Naive thymus-derived CD8-positive, alpha-beta T cell (primary cell): ENCODE measurements around the gene CD300LB. TPM values are rescaled to one million over a fixed set of nuclear protein-coding genes. Genes with fewer than 3 reads are reported as not detected.

Source experiments
- ATAC-seq, 2 donors: fragments of 150-1000 bp; cut with Tn5 transposase in 1 of 2; sonication (Bioruptor Pico), chemical (Tn5 transposase) in 1 of 2; 1 replicate in 1 of 2; 2 replicates in 1 of 2; pipeline ENCODE4 v1.10.0; 2021; ENCODE audit warnings: mild to moderate bottlenecking in 2 of 2, moderate library complexity in 2 of 2
- POLR2A ChIA-PET: fragments of 350-600 bp; sonication (Branson Sonifier 250); formaldehyde crosslinking; loops from one replicate; lab custom pipeline; 2021; ENCODE audit warnings: antibody characterized with exemption; lab: Charles Lee
- DNase-seq, 10 donors: peaks; one replicate each; pipeline versions ENCODE4 v3.0.0 to v3.0.0-alpha.2; 2020 to 2022
- H3K27ac Mint-ChIP-seq, 10 donors: one replicate each; pipeline ENCODE4 v1.8.0; 2020 to 2022; ENCODE audit warnings: mild to moderate bottlenecking in 10 of 10, mixed read lengths in 10 of 10, moderate library complexity in 4 of 10, inconsistent platforms in 1 of 10
- H3K27me3 Mint-ChIP-seq, 5 donors: one replicate each; pipeline ENCODE4 v1.8.0; 2021 to 2022; ENCODE audit warnings: mixed read lengths in 5 of 5
- H3K36me3 Mint-ChIP-seq, 3 donors: one replicate each; pipeline ENCODE4 v1.8.0; 2020 to 2022; ENCODE audit warnings: mixed read lengths in 3 of 3, mild to moderate bottlenecking in 2 of 3, inconsistent platforms in 1 of 3
- H3K4me1 Mint-ChIP-seq, 4 donors: one replicate each; pipeline ENCODE4 v1.8.0; 2021 to 2022; ENCODE audit warnings: mixed read lengths in 4 of 4
- H3K4me3 Mint-ChIP-seq, 10 donors: one replicate each; pipeline ENCODE4 v1.8.0; 2020 to 2022; ENCODE audit warnings: mild to moderate bottlenecking in 10 of 10, mixed read lengths in 10 of 10, moderate library complexity in 6 of 10, inconsistent platforms in 1 of 10
- H3K9me3 Mint-ChIP-seq, 9 donors: one replicate each; pipeline ENCODE4 v1.8.0; 2020 to 2022; ENCODE audit warnings: mixed read lengths in 9 of 9, mild to moderate bottlenecking in 3 of 9, inconsistent platforms in 1 of 9, moderate library complexity in 1 of 9
- polyA plus RNA-seq, 3 donors: library from polyadenylated mRNA; unstranded; fragments of 300-500 nt; fragmentation: Illumina TruSeq; gene quantifications; one replicate each; pipeline ENCODE4 v1.2.3, GENCODE V29; 2021
- total RNA-seq, 8 experiments: library from RNA in 2 of 8; stranded (reverse) in 2 of 8; gene quantifications; one replicate each; pipeline ENCODE4 v1.2.3 and lab custom pipeline; 2021 to 2026

Gene CD300LB
- total and polyA plus RNA-seq, 5 experiments from 2014 or later = 0.22 TPM; not detected in 4

GRCh38 chr17:74478420-74479100 lies 52.7 kb downstream of the CD300LB start:
- peak in 2 of 10 donors; percentile 29 to 40 for DNase-seq
- Mint-ChIP-seq H3K4me3 (peak overlapping the region; percentile 39 to 81 (median 62)), H3K36me3 (peaks cover 4 to 10% (median 5%) of the 10 kb centered on the region in 3 donors), H3K4me1 (peaks cover 41 to 73% (median 61%) of the 10 kb centered on the region in 4 donors), H3K9me3 (peaks cover 0 to 18% (median 3%) of the 10 kb centered on the region in 9 donors), H3K27ac (peak overlapping the region in 9 of 10 donors; percentile 54 to 93 (median 81)), H3K27me3 (no peaks in the 10 kb centered on the region)
- peak; percentile 79 for ATAC-seq
- POLR2A ChIA-PET = interaction anchor here (1.6 kb wide), 1 partner anchor 10 kb away, joined by 3 read pairs; no protein-coding TSS in a partner anchor

GRCh38 chr17:74477411-74477810 lies 53.9 kb downstream of the CD300LB start:
- peaks cover 0 to 18% (median 3%) of the 10 kb centered on the region in 9 donors for H3K9me3 Mint-ChIP-seq
- H3K36me3 Mint-ChIP-seq = peaks cover 4 to 10% (median 5%) of the 10 kb centered on the region in 3 donors
- H3K4me1 Mint-ChIP-seq = peaks cover 43 to 85% (median 71%) of the 10 kb centered on the region in 4 donors
- H3K27me3 Mint-ChIP-seq = no peaks in the 10 kb centered on the region
- no peak for DNase-seq
- POLR2A ChIA-PET = no interaction called here
- H3K4me3 Mint-ChIP-seq = no peak overlapping the region
- ATAC-seq = no peak
- H3K27ac Mint-ChIP-seq = peak overlapping the region in 6 of 10 donors; percentile 31 to 86 (median 52)

- Mint-ChIP-seq H3K9me3 (peaks cover 0 to 18% (median 3%) of the 10 kb centered on the region in 9 donors), H3K4me3 (peak overlapping the region in 2 of 10 donors; percentile 1 to 73), H3K4me1 (peaks cover 42 to 91% (median 67%) of the 10 kb centered on the region in 4 donors), H3K36me3 (peaks cover 4 to 10% (median 5%) of the 10 kb centered on the region in 3 donors), H3K27ac (peak overlapping the region in 4 of 10 donors; percentile 15 to 87 (median 53)), H3K27me3 (no peaks in the 10 kb centered on the region)
- POLR2A ChIA-PET = no interaction called here
- ATAC-seq = no peak
- no peak for DNase-seq
These were observed 56.1 kb downstream of the CD300LB start for GRCh38 chr17:74475189-74475588.

- H3K36me3 Mint-ChIP-seq = peaks cover 5 to 10% (median 6%) of the 10 kb centered on the region in 3 donors
- H3K27ac Mint-ChIP-seq = peak overlapping the region; percentile 54 to 95 (median 78)
- H3K4me3 Mint-ChIP-seq = peak overlapping the region; percentile 32 to 79 (median 72)
- peaks cover 0 to 18% (median 3%) of the 10 kb centered on the region in 9 donors for H3K9me3 Mint-ChIP-seq
- POLR2A ChIA-PET = interaction anchor here (0.6 kb wide), 2 partner anchors 18 to 304 kb away, joined by 5 read pairs; no protein-coding TSS in a partner anchor
- DNase-seq = peak in 7 of 10 donors; percentile 28 to 68 (median 44)
- no peaks in the 10 kb centered on the region for H3K27me3 Mint-ChIP-seq
- ATAC-seq = peak; percentile 64 to 70
- H3K4me1 Mint-ChIP-seq = peaks cover 40 to 90% (median 62%) of the 10 kb centered on the region in 4 donors
These were observed 57.1 kb downstream of the CD300LB start for GRCh38 chr17:74474043-74474792.

GRCh38 chr17:74473294-74473693 lies 58.0 kb downstream of the CD300LB start:
- H3K27ac Mint-ChIP-seq = peak overlapping the region in 7 of 10 donors; percentile 29 to 95 (median 87)
- H3K9me3 Mint-ChIP-seq = peaks cover 0 to 18% (median 3%) of the 10 kb centered on the region in 9 donors
- peaks cover 5 to 10% (median 6%) of the 10 kb centered on the region in 3 donors for H3K36me3 Mint-ChIP-seq
- peak in 1 of 10 donors; percentile 50 for DNase-seq
- H3K4me1 Mint-ChIP-seq = peaks cover 33 to 84% (median 53%) of the 10 kb centered on the region in 4 donors
- no peak for ATAC-seq
- peak overlapping the region in 8 of 10 donors; percentile 57 to 79 (median 72) for H3K4me3 Mint-ChIP-seq
- POLR2A ChIA-PET = no interaction called here
- H3K27me3 Mint-ChIP-seq = no peaks in the 10 kb centered on the region

GRCh38 chr17:74472890-74473289 lies 58.4 kb downstream of the CD300LB start:
- peaks cover 0 to 18% (median 3%) of the 10 kb centered on the region in 9 donors for H3K9me3 Mint-ChIP-seq
- peaks cover 30 to 81% (median 49%) of the 10 kb centered on the region in 4 donors for H3K4me1 Mint-ChIP-seq
- POLR2A ChIA-PET = no interaction called here
- ATAC-seq = no peak
- H3K27me3 Mint-ChIP-seq = no peaks in the 10 kb centered on the region
- no peak for DNase-seq
- H3K36me3 Mint-ChIP-seq = peaks cover 5 to 10% (median 6%) of the 10 kb centered on the region in 3 donors
- H3K4me3 Mint-ChIP-seq = peak overlapping the region in 5 of 10 donors; percentile 26 to 79 (median 73)
- peak overlapping the region in 5 of 10 donors; percentile 6 to 90 (median 87) for H3K27ac Mint-ChIP-seq

- peaks cover 5 to 6% (median 6%) of the 10 kb centered on the region in 3 donors for H3K36me3 Mint-ChIP-seq
- DNase-seq (peak in 1 of 10 donors; percentile 42), ATAC-seq (no peak)
- H3K9me3 Mint-ChIP-seq = peaks cover 0 to 15% (median 3%) of the 10 kb centered on the region in 9 donors
- H3K4me1 Mint-ChIP-seq = peaks cover 31 to 73% (median 52%) of the 10 kb centered on the region in 4 donors
- POLR2A ChIA-PET = interaction anchor here (0.6 to 1.5 kb wide), 2 partner anchors 9 to 63 kb away, joined by 3 read pairs; no protein-coding TSS in a partner anchor
- no peaks in the 10 kb centered on the region for H3K27me3 Mint-ChIP-seq
- peak overlapping the region in 7 of 10 donors; percentile 1 to 87 (median 39) for H3K27ac Mint-ChIP-seq
- H3K4me3 Mint-ChIP-seq = peak overlapping the region in 2 of 10 donors; percentile 69 to 71
These were observed 59.9 kb downstream of the CD300LB start for GRCh38 chr17:74471341-74471740.

Other genes with a start within 250 kb of the CD300LB start
- not detected for gene KIF19, start 205.2 kb downstream of the CD300LB start, total RNA-seq
- 1 to 10 TPM in 1 of 3 donors, not detected in 2; 1.1 TPM for gene KIF19, start 205.2 kb downstream of the CD300LB start, polyA plus RNA-seq
- gene BTBD17, start 169.6 kb downstream of the CD300LB start, total RNA-seq = not detected
- gene BTBD17, start 169.6 kb downstream of the CD300LB start, polyA plus RNA-seq = not detected
- gene GPR142, start 164.0 kb downstream of the CD300LB start, total RNA-seq = not detected
- gene GPR142, start 164.0 kb downstream of the CD300LB start, polyA plus RNA-seq = under 1 TPM in 1 of 3 donors, not detected in 2; 0.10 TPM
- not detected for gene GPRC5C, start 99.4 kb downstream of the CD300LB start, total RNA-seq
- under 1 TPM in 1 of 3 donors, not detected in 2; 0.09 TPM for gene GPRC5C, start 99.4 kb downstream of the CD300LB start, polyA plus RNA-seq
- gene CD300A, start 64.8 kb downstream of the CD300LB start, total RNA-seq = 1 to 10 TPM; 5.9 to 6.3 TPM
- gene CD300A, start 64.8 kb downstream of the CD300LB start, polyA plus RNA-seq = 10 to 100 TPM; 10.0 to 37.6 (median 14.1) TPM
- gene CD300C, start 14.6 kb upstream of the CD300LB start, total RNA-seq = not detected
- gene CD300C, start 14.6 kb upstream of the CD300LB start, polyA plus RNA-seq = under 1 TPM in 1 of 3 donors, not detected in 2; 0.11 TPM
- not detected for gene CD300H, start 36.0 kb upstream of the CD300LB start, total RNA-seq
- gene CD300H, start 36.0 kb upstream of the CD300LB start, polyA plus RNA-seq = not detected
- not detected for gene CD300LD, start 60.8 kb upstream of the CD300LB start, total RNA-seq
- gene CD300LD, start 60.8 kb upstream of the CD300LB start, polyA plus RNA-seq = not detected
- not detected for gene CD300E, start 92.3 kb upstream of the CD300LB start, total RNA-seq
- under 1 TPM in 1 of 3 donors, not detected in 2; 0.06 TPM for gene CD300E, start 92.3 kb upstream of the CD300LB start, polyA plus RNA-seq
- under 1 TPM in 1 of 2 experiments, not detected in 1; 0.36 TPM for gene CD300LF, start 181.4 kb upstream of the CD300LB start, total RNA-seq
- not detected for gene CD300LF, start 181.4 kb upstream of the CD300LB start, polyA plus RNA-seq
- gene RAB37, start 205.8 kb upstream of the CD300LB start, total RNA-seq = 10 to 100 TPM; 34.0 to 35.9 TPM
- gene RAB37, start 205.8 kb upstream of the CD300LB start, polyA plus RNA-seq = 100 to 1,000 TPM in 1 of 3 donors, 10 to 100 TPM in 2; 55.3 to 108 (median 76.0) TPM
- 100 to 1,000 TPM; 158 to 164 TPM for gene NHERF1, start 217.2 kb upstream of the CD300LB start, total RNA-seq
- 100 to 1,000 TPM; 277 to 351 (median 324) TPM for gene NHERF1, start 217.2 kb upstream of the CD300LB start, polyA plus RNA-seq
- gene NAT9, start 244.9 kb upstream of the CD300LB start, total RNA-seq = 10 to 100 TPM; 66.5 to 71.5 TPM
- 10 to 100 TPM in 2 of 3 donors, 1 to 10 TPM in 1; 9.8 to 28.3 (median 20.2) TPM for gene NAT9, start 244.9 kb upstream of the CD300LB start, polyA plus RNA-seq